ENCODE measurements around the gene DELE1.
"Not testable (repeated sequence)": the region's sequence is repeated elsewhere in the genome, so short reads cannot be mapped to it uniquely, and the experiment has no call there.

The DELE1 gene

GRCh38 chr5:141878711-141879425, 44.8 kb upstream of the DELE1 start:
- H3K27me3 ChIP-seq (ENCODE audit: insufficient read depth, low read length), result peaks cover 20% of the 10 kb centered on the region
- peak overlapping the region; percentile 73; the same call in 1 of the 2 replicates for H3K27ac ChIP-seq (ENCODE audit: low read depth, low read length)
- H3K4me1 ChIP-seq (ENCODE audit: insufficient read depth, low read length), result peaks cover 53% of the 10 kb centered on the region
- H3K36me3 ChIP-seq (ENCODE audit: insufficient read depth, low read length), result no peaks in the 10 kb centered on the region
- no peaks in the 10 kb centered on the region for H3K9me3 ChIP-seq (ENCODE audit: insufficient read depth, low read depth, low read length)
- whole genome bisulfite sequencing, result under 1% methylated on average over 40 of the region's 40 CpGs
- H3K9ac ChIP-seq (ENCODE audit: low read depth, low read length), result peak overlapping the region; percentile 62
- H3K4me3 ChIP-seq (ENCODE audit: low read length), result peak overlapping the region; percentile 67

- Histone ChIP-seq H3K9me3 (ENCODE audit: insufficient read depth, low read depth, low read length) (no peaks in the 10 kb centered on the region), H3K36me3 (ENCODE audit: insufficient read depth, low read length) (no peaks in the 10 kb centered on the region), H3K27me3 (ENCODE audit: insufficient read depth, low read length) (peaks cover 22% of the 10 kb centered on the region), H3K27ac (ENCODE audit: low read depth, low read length) (no peak overlapping the region), H3K9ac (ENCODE audit: low read depth, low read length) (no peak overlapping the region), H3K4me3 (ENCODE audit: low read length) (peak overlapping the region; percentile 67; the same call in 1 of the 2 replicates), H3K4me1 (ENCODE audit: insufficient read depth, low read length) (peaks cover 49% of the 10 kb centered on the region)
- WGBS, result 10% methylated on average over 2 of the region's 2 CpGs
Measured at GRCh38 chr5:141879426-141879759, 44.3 kb upstream of the DELE1 start.

GRCh38 chr5:141879941-141880738, 43.5 kb upstream of the DELE1 start:
- Histone ChIP-seq H3K9me3 (ENCODE audit: insufficient read depth, low read depth, low read length) (no peaks in the 10 kb centered on the region), H3K27ac (ENCODE audit: low read depth, low read length) (no peak overlapping the region), H3K4me1 (ENCODE audit: insufficient read depth, low read length) (peaks cover 42% of the 10 kb centered on the region), H3K9ac (ENCODE audit: low read depth, low read length) (no peak overlapping the region), H3K4me3 (ENCODE audit: low read length) (no peak overlapping the region), H3K36me3 (ENCODE audit: insufficient read depth, low read length) (no peaks in the 10 kb centered on the region), H3K27me3 (ENCODE audit: insufficient read depth, low read length) (peaks cover 29% of the 10 kb centered on the region)
- WGBS, result 23% methylated on average over 7 of the region's 7 CpGs

GRCh38 chr5:141880961-141881801, 42.5 kb upstream of the DELE1 start:
- Histone ChIP-seq H3K27ac (ENCODE audit: low read depth, low read length) (no peak overlapping the region; the same call in 1 of the 2 replicates), H3K4me3 (ENCODE audit: low read length) (peak overlapping the region; percentile 49), H3K9ac (ENCODE audit: low read depth, low read length) (no peak overlapping the region), H3K9me3 (ENCODE audit: insufficient read depth, low read depth, low read length) (no peaks in the 10 kb centered on the region), H3K27me3 (ENCODE audit: insufficient read depth, low read length) (peaks cover 31% of the 10 kb centered on the region), H3K4me1 (ENCODE audit: insufficient read depth, low read length) (peaks cover 41% of the 10 kb centered on the region), H3K36me3 (ENCODE audit: insufficient read depth, low read length) (no peaks in the 10 kb centered on the region)
- 46% methylated on average over 8 of the region's 8 CpGs for WGBS

- peaks cover 41% of the 10 kb centered on the region for H3K4me1 ChIP-seq (ENCODE audit: insufficient read depth, low read length)
- H3K9ac ChIP-seq (ENCODE audit: low read depth, low read length), result no peak overlapping the region
- no peak overlapping the region; the same call in 1 of the 2 replicates for H3K27ac ChIP-seq (ENCODE audit: low read depth, low read length)
- WGBS, result 13% methylated on average over 4 of the region's 4 CpGs
- H3K4me3 ChIP-seq (ENCODE audit: low read length), result peak overlapping the region; percentile 49
- peaks cover 31% of the 10 kb centered on the region for H3K27me3 ChIP-seq (ENCODE audit: insufficient read depth, low read length)
- no peaks in the 10 kb centered on the region for H3K36me3 ChIP-seq (ENCODE audit: insufficient read depth, low read length)
- H3K9me3 ChIP-seq (ENCODE audit: insufficient read depth, low read depth, low read length), result no peaks in the 10 kb centered on the region
Measured at GRCh38 chr5:141881886-141882285, 41.8 kb upstream of the DELE1 start.

GRCh38 chr5:141882594-141883183, 41.0 kb upstream of the DELE1 start:
- Histone ChIP-seq H3K27ac (ENCODE audit: low read depth, low read length) (peak overlapping the region; percentile 50; the same call in 1 of the 2 replicates), H3K9ac (ENCODE audit: low read depth, low read length) (no peak overlapping the region), H3K4me3 (ENCODE audit: low read length) (peak overlapping the region; percentile 49), H3K27me3 (ENCODE audit: insufficient read depth, low read length) (peaks cover 23% of the 10 kb centered on the region), H3K4me1 (ENCODE audit: insufficient read depth, low read length) (peaks cover 41% of the 10 kb centered on the region), H3K9me3 (ENCODE audit: insufficient read depth, low read depth, low read length) (no peaks in the 10 kb centered on the region), H3K36me3 (ENCODE audit: insufficient read depth, low read length) (no peaks in the 10 kb centered on the region)
- WGBS, result 4% methylated on average over 13 of the region's 13 CpGs

- Histone ChIP-seq H3K36me3 (ENCODE audit: insufficient read depth, low read length) (no peaks in the 10 kb centered on the region), H3K27ac (ENCODE audit: low read depth, low read length) (peak overlapping the region; percentile 50; the same call in 1 of the 2 replicates), H3K9me3 (ENCODE audit: insufficient read depth, low read depth, low read length) (no peaks in the 10 kb centered on the region), H3K4me1 (ENCODE audit: insufficient read depth, low read length) (peaks cover 41% of the 10 kb centered on the region), H3K27me3 (ENCODE audit: insufficient read depth, low read length) (peaks cover 22% of the 10 kb centered on the region), H3K4me3 (ENCODE audit: low read length) (peak overlapping the region; percentile 49), H3K9ac (ENCODE audit: low read depth, low read length) (no peak overlapping the region)
- WGBS, result 1% methylated on average over 35 of the region's 35 CpGs
Measured at GRCh38 chr5:141883184-141883891, 40.3 kb upstream of the DELE1 start.

GRCh38 chr5:141883892-141884318, 39.8 kb upstream of the DELE1 start:
- WGBS, result 27% methylated on average over 6 of the region's 8 CpGs
- Histone ChIP-seq H3K27me3 (ENCODE audit: insufficient read depth, low read length) (peaks cover 22% of the 10 kb centered on the region), H3K9ac (ENCODE audit: low read depth, low read length) (no peak overlapping the region), H3K4me3 (ENCODE audit: low read length) (peak overlapping the region; percentile 49), H3K36me3 (ENCODE audit: insufficient read depth, low read length) (no peaks in the 10 kb centered on the region), H3K27ac (ENCODE audit: low read depth, low read length) (no peak overlapping the region), H3K9me3 (ENCODE audit: insufficient read depth, low read depth, low read length) (no peaks in the 10 kb centered on the region), H3K4me1 (ENCODE audit: insufficient read depth, low read length) (peaks cover 41% of the 10 kb centered on the region)

GRCh38 chr5:141889282-141889871, 34.3 kb upstream of the DELE1 start:
- H3K9ac ChIP-seq (ENCODE audit: low read depth, low read length), result no peak overlapping the region
- 87% methylated on average over 3 of the region's 3 CpGs for WGBS
- no peaks in the 10 kb centered on the region for H3K36me3 ChIP-seq (ENCODE audit: insufficient read depth, low read length)
- H3K9me3 ChIP-seq (ENCODE audit: insufficient read depth, low read depth, low read length), result no peaks in the 10 kb centered on the region
- H3K4me1 ChIP-seq (ENCODE audit: insufficient read depth, low read length), result no peaks in the 10 kb centered on the region
- H3K27ac ChIP-seq (ENCODE audit: low read depth, low read length), result no peak overlapping the region
- peaks cover 10% of the 10 kb centered on the region; the same call in 1 of the 2 replicates for H3K27me3 ChIP-seq (ENCODE audit: insufficient read depth, low read length)
- H3K4me3 ChIP-seq (ENCODE audit: low read length), result no peak overlapping the region

- not testable (repeated sequence) for H3K9me3 ChIP-seq (ENCODE audit: insufficient read depth, low read depth, low read length); H3K36me3 ChIP-seq (ENCODE audit: insufficient read depth, low read length); H3K27ac ChIP-seq (ENCODE audit: low read depth, low read length); H3K27me3 ChIP-seq (ENCODE audit: insufficient read depth, low read length); H3K4me1 ChIP-seq (ENCODE audit: insufficient read depth, low read length); H3K4me3 ChIP-seq (ENCODE audit: low read length); H3K9ac ChIP-seq (ENCODE audit: low read depth, low read length)
- WGBS, result 92% methylated on average over 2 of the region's 2 CpGs
Measured at GRCh38 chr5:141890429-141890828, 33.2 kb upstream of the DELE1 start.
